H1 (cell line): ENCODE data around the gene AKR7A2. TPM values are rescaled to one million over a fixed set of nuclear protein-coding genes. Genes with fewer than 3 reads are reported as not detected.

Experiments
- BACH1 ChIP-seq: IDR thresholded peaks from 2 replicates; pipeline ENCODE4 v1.6.1; 2012; ENCODE audit warnings: low read length, improper control_type of control experiment
- CHD2 ChIP-seq: IDR thresholded peaks from 2 replicates; pipeline ENCODE4 v1.6.1; 2012; ENCODE audit warnings: low read length, improper control_type of control experiment
- CREB1 ChIP-seq: IDR thresholded peaks from 2 replicates; pipeline ENCODE4 v1.6.1; 2012; ENCODE audit warnings: inconsistent platforms
- polyA plus RNA-seq, 7 experiments: library from polyadenylated mRNA; depleted of rRNA in 3 of 7; stranded (reverse) in 5 of 7; unstranded in 2 of 7; fragments of >200 nt in 5 of 7; fragments of 200-250 nt in 2 of 7; gene quantifications; 1 replicate in 5 of 7; 2 replicates in 1 of 7; 4 replicates in 1 of 7; pipeline versions ENCODE4 v1.2.1 to v1.2.3, GENCODE V29; 2011 to 2013; ENCODE audit warnings: missing spikeins in 2 of 7, mixed read lengths in 2 of 7
- total RNA-seq: library from RNA; stranded (reverse); fragmentation: NEBNext Ultra II Directional; extraction: Animal tissue kit (Norgen Biotek cat#: 25700); gene quantifications from 2 replicates; pipeline ENCODE4 v1.2.1, GENCODE V29; 2021
- TF ChIP-seq, protein P1 (sequence below): IDR thresholded peaks from 2 replicates; pipeline ENCODE4 v1.6.1; 2012; ENCODE audit warnings: low read length, inconsistent platforms

AKR7A2 gene
- total and polyA plus RNA-seq, 2 of the 8 experiments (the other 6 are each of a cell fraction or from before 2014, with no cell fraction given) = 32.0 to 48.3 TPM

DNA sequence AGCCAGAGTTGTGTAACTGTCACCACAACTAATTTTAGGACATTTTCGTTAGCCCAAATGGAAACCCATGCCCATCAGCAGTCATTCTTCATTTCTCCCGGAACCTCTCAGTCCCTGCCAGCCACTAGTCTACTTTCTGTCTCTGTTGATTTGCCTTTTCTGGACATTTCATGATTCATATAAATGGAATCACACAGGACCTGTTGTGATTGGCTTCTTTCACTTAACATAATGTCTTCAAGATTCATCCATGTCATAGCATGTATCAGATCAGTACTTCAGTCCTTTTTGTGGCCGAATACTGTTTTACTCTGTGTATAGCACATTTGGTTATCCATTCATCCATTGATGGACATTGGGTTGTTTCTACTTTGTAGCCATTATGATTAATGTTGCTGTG, 7.3 kb upstream of the AKR7A2 start (continued):
- TF ChIP-seq, protein P1, sequence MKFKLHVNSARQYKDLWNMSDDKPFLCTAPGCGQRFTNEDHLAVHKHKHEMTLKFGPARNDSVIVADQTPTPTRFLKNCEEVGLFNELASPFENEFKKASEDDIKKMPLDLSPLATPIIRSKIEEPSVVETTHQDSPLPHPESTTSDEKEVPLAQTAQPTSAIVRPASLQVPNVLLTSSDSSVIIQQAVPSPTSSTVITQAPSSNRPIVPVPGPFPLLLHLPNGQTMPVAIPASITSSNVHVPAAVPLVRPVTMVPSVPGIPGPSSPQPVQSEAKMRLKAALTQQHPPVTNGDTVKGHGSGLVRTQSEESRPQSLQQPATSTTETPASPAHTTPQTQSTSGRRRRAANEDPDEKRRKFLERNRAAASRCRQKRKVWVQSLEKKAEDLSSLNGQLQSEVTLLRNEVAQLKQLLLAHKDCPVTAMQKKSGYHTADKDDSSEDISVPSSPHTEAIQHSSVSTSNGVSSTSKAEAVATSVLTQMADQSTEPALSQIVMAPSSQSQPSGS = no peak
- TF ChIP-seq BACH1 = no peak
- no peak for TF ChIP-seq CHD2
- TF ChIP-seq CREB1 = no peak
